ENCODE measurements around the gene COL4A2.

GRCh38 chr13:110334256-110334655, 27.2 kb downstream of the COL4A2 start:
- TF ChIP-seq CTCF (conservative IDR thresholded peaks at IDR 0.05; ENCODE audit: low read length) (no peak), EZH2phosphoT487 (IDR thresholded peaks at IDR 0.05; ENCODE audit: borderline replicate concordance) (no peak)
